HEK293T (cell line): ENCODE results near the gene ZNF296.

Experiments used
- FOXM1 ChIP-seq: fragments of 450-650 bp; IDR thresholded peaks from 2 replicates; pipeline ENCODE4 v1.6.1; 2017; ENCODE audit warnings: mild to moderate bottlenecking, borderline replicate concordance
- LEF1 ChIP-seq: fragments of 450-650 bp; IDR thresholded peaks from 2 replicates; pipeline ENCODE4 v1.6.1; 2017; ENCODE audit warnings: mild to moderate bottlenecking, borderline replicate concordance
- SUZ12 ChIP-seq: fragments of 450-650 bp; IDR thresholded peaks from 2 replicates; pipeline ENCODE4 v1.6.1; 2016; ENCODE audit warnings: mild to moderate bottlenecking
- TARDBP ChIP-seq: fragments of 450-650 bp; IDR thresholded peaks from 2 replicates; pipeline ENCODE4 v1.6.1; 2016
- TF ChIP-seq, protein P1 (sequence below): fragments of 450-650 bp; IDR thresholded peaks from 2 replicates; pipeline ENCODE4 v1.6.1; 2016

DNA sequence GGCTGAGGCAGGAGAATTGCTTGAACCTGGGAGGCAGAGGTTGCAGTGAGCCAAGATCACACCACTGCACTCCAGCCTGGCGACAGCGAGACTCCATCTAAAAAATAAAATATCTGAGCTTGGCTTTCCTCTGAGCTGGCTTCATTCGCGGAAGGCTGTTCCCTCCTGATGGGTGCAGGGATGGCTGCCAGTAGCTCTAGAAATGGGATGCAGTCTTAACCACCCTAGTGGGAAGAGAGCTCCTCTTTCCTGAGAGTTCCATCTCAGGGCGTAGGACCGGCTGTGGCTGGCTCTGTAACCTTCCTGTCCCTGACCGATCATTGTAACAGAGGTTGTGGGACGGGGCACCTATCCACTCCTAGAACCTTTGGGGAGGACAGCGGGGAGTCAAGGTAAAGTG, 49.1 kb upstream of the ZNF296 start:
- TF ChIP-seq, protein P1, sequence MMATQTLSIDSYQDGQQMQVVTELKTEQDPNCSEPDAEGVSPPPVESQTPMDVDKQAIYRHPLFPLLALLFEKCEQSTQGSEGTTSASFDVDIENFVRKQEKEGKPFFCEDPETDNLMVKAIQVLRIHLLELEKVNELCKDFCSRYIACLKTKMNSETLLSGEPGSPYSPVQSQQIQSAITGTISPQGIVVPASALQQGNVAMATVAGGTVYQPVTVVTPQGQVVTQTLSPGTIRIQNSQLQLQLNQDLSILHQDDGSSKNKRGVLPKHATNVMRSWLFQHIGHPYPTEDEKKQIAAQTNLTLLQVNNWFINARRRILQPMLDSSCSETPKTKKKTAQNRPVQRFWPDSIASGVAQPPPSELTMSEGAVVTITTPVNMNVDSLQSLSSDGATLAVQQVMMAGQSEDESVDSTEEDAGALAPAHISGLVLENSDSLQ, result no peak
- TF ChIP-seq LEF1 (no peak), FOXM1 (no peak), TARDBP (no peak), SUZ12 (no peak)
